GM12878 (cell line): ENCODE results near the gene ACOT13. TPM values are rescaled to one million over a fixed set of nuclear protein-coding genes. Genes with fewer than 3 reads are reported as not detected.
A peak's percentile ranks its signal among the peaks of the same experiment; 100 is the strongest.

Experiments used
- ATAC-seq: fragments of 200-7000 bp; cut with Tn5 transposase; 3 replicates; pipeline ENCODE4 v1.9.1; 2020; ENCODE audit warnings: mild to moderate bottlenecking, moderate library complexity
- BruUV-seq: library from RNA; stranded (reverse); fragments of 400-500 nt; replicated peaks from 2 replicates; lab custom pipeline; 2021; lab: Mats Ljungman, UMichigan
- CTCF ChIA-PET: fragments of 300-600 bp; sonication (Branson Sonifier 250); formaldehyde crosslinking; extraction: SDS; loops from one replicate; lab custom pipeline; 2021; ENCODE audit warnings: inconsistent platforms; lab: Yijun Ruan, JAX
- POLR2A ChIA-PET: fragments of 350-600 bp; formaldehyde crosslinking; extraction: SDS; loops from one replicate; lab custom pipeline; 2021; ENCODE audit warnings: inconsistent platforms; lab: Charles Lee
- RAD21 ChIA-PET: fragments of 300-600 bp; sonication (Branson Sonifier 250); formaldehyde crosslinking; loops from one replicate; lab custom pipeline; 2023; ENCODE audit warnings: antibody characterized with exemption; ENCODE audit not compliant: unreplicated experiment; lab: Charles Lee
- SMC1A ChIA-PET: fragments of 300-600 bp; sonication (Branson Sonifier 250); formaldehyde crosslinking; loops from one replicate; lab custom pipeline; 2023; ENCODE audit not compliant: unreplicated experiment, uncharacterized antibody; lab: Charles Lee
- DNase-seq: peaks from one replicate; pipeline ENCODE4 v3.0.0-alpha.2; 2011; ENCODE audit warnings: low read depth, low spot score
- FAIRE-seq: peaks from 3 replicates; lab custom pipeline; 2011; peaks lifted over from hg19 to GRCh38; lab: Jason Lieb, UNC
- H2AFZ ChIP-seq: 2 replicates; pipeline ENCODE4 v1.6.0; 2011; ENCODE audit warnings: low read depth, low read length, control low read depth; ENCODE audit not compliant: control insufficient read depth
- H3K27ac ChIP-seq: 2 replicates; pipeline ENCODE4 v1.5.1; 2011; ENCODE audit warnings: control low read depth; ENCODE audit not compliant: control insufficient read depth, insufficient read depth
- H3K27me3 ChIP-seq, 2 experiments: replicated peaks in 1 of 2; 2 replicates each; pipeline versions ENCODE4 v1.6.0 to v1.6.1; 2011; ENCODE audit warnings: low read length in 1 of 2; ENCODE audit not compliant: control insufficient read depth in 2 of 2, insufficient read depth in 2 of 2
- H3K36me3 ChIP-seq, 2 experiments: 2 replicates each; pipeline ENCODE4 v1.5.1; 2011; ENCODE audit warnings: low read length in 1 of 2; ENCODE audit not compliant: control insufficient read depth in 2 of 2, insufficient read depth in 2 of 2
- H3K4me1 ChIP-seq: 2 replicates; pipeline ENCODE4 v1.6.1; 2011; ENCODE audit warnings: mild to moderate bottlenecking, low read length, moderate library complexity, mixed read lengths; ENCODE audit not compliant: control insufficient read depth, insufficient read depth
- H3K4me2 ChIP-seq: 2 replicates; pipeline ENCODE4 v1.6.0; 2011; ENCODE audit warnings: control low read depth; ENCODE audit not compliant: control insufficient read depth, insufficient read depth
- H3K4me3 ChIP-seq: fragments of 200-600 bp; sonication (generic); 2 replicates; pipeline ENCODE4 v1.5.1; 2016
- H3K79me2 ChIP-seq: 2 replicates; pipeline ENCODE4 v1.6.0; 2011; ENCODE audit warnings: low read length; ENCODE audit not compliant: control insufficient read depth, insufficient read depth
- H3K9ac ChIP-seq: 2 replicates; pipeline ENCODE4 v1.8.0; 2011; ENCODE audit warnings: low read length, control low read depth, mixed read lengths; ENCODE audit not compliant: control insufficient read depth, insufficient read depth
- H3K9me3 ChIP-seq: replicated peaks from 3 replicates; pipeline ENCODE4 v1.5.1; 2011; ENCODE audit warnings: mild to moderate bottlenecking, low read length; ENCODE audit not compliant: control insufficient read depth, insufficient read depth
- H4K20me1 ChIP-seq: 2 replicates; pipeline ENCODE4 v1.6.0; 2011; ENCODE audit not compliant: control insufficient read depth, insufficient read depth
- BCL3 ChIP-seq: IDR thresholded peaks from 2 replicates; pipeline ENCODE4 v1.6.1; 2011; ENCODE audit warnings: borderline replicate concordance, low read depth, mild to moderate bottlenecking, moderate library complexity, low read length; ENCODE audit not compliant: insufficient read depth, poor library complexity, severe bottlenecking
- BHLHE40 ChIP-seq, 2 experiments: fragments of 450-650 bp in 1 of 2; IDR thresholded peaks; 2 replicates each; pipeline ENCODE4 v1.6.1; 2011 to 2017; ENCODE audit warnings: low read depth in 2 of 2, borderline replicate concordance in 1 of 2, improper control_type of control experiment in 1 of 2, low read length in 1 of 2, mild to moderate bottlenecking in 1 of 2
- CTCF ChIP-seq, 3 experiments: IDR thresholded peaks in 2 of 3; conservative IDR thresholded peaks in 1 of 3; 2 replicates each; pipeline ENCODE4 v1.5.1; 2011; ENCODE audit warnings: low read depth in 3 of 3, low read length in 3 of 3, mild to moderate bottlenecking in 3 of 3, control low read depth in 2 of 3, moderate library complexity in 2 of 3, inconsistent platforms in 1 of 3, mixed read lengths in 1 of 3; ENCODE audit not compliant: control insufficient read depth in 2 of 3, insufficient read depth in 1 of 3; ENCODE audit errors: extremely low read depth in 1 of 3
- FOXM1 ChIP-seq: IDR thresholded peaks from 2 replicates; pipeline ENCODE4 v1.6.1; 2012; ENCODE audit warnings: low read depth, mild to moderate bottlenecking, inconsistent platforms, low read length, moderate library complexity
- JUNB ChIP-seq: IDR thresholded peaks from 2 replicates; pipeline ENCODE4 v1.6.1; 2016; ENCODE audit warnings: antibody characterized with exemption, mild to moderate bottlenecking
- LARP7 ChIP-seq: fragments of 450-650 bp; IDR thresholded peaks from 2 replicates; pipeline ENCODE4 v1.6.1; 2017; ENCODE audit warnings: mild to moderate bottlenecking
- NFIC ChIP-seq: IDR thresholded peaks from 2 replicates; pipeline ENCODE4 v1.6.1; 2012; ENCODE audit warnings: low read depth, mild to moderate bottlenecking, inconsistent platforms, low read length, moderate library complexity
- NR2C1 ChIP-seq: fragments of 450-650 bp; IDR thresholded peaks from 2 replicates; pipeline ENCODE4 v1.6.1; 2017; ENCODE audit warnings: antibody characterized with exemption, mild to moderate bottlenecking, moderate library complexity
- RAD51 ChIP-seq: fragments of 450-650 bp; IDR thresholded peaks from 2 replicates; pipeline ENCODE4 v1.6.1; 2016; ENCODE audit warnings: moderate library complexity, mild to moderate bottlenecking, inconsistent platforms
- SMARCA5 ChIP-seq: fragments of 450-650 bp; IDR thresholded peaks from 2 replicates; pipeline ENCODE4 v1.6.1; 2017; ENCODE audit warnings: mild to moderate bottlenecking
- SRF ChIP-seq, 2 experiments: IDR thresholded peaks; 2 replicates each; pipeline ENCODE4 v1.6.1; 2011; ENCODE audit warnings: low read depth in 2 of 2, low read length in 2 of 2, mild to moderate bottlenecking in 1 of 2, moderate library complexity in 1 of 2
- TAF1 ChIP-seq: IDR thresholded peaks from 2 replicates; pipeline ENCODE4 v1.6.1; 2011; ENCODE audit warnings: mild to moderate bottlenecking, low read depth, low read length, borderline replicate concordance
- WGBS: methylation state at CpG from one replicate; pipeline ENCODE4 v1.1.6; 2016; ENCODE audit warnings: low lambda C conversion rate; ENCODE audit not compliant: insufficient replicate concordance, insufficient coverage; ENCODE audit errors: missing lambda C conversion rate; 5-methylcytosine and 5-hydroxymethylcytosine counted together
- in situ Hi-C: fragments of 300-500 bp; cut with MboI; formaldehyde crosslinking; loops from 9 replicates; pipeline ENCODE4 v1.14.3; 2018; ENCODE audit warnings: mixed read lengths
- intact Hi-C: fragments of 100-400 bp; cut with micrococcal nuclease; formaldehyde crosslinking; loops from one replicate; pipeline ENCODE4 v1.14.2; 2022; ENCODE audit not compliant: unreplicated experiment
- polyA plus RNA-seq, 11 experiments: library from polyadenylated mRNA; depleted of rRNA in 4 of 11; unstranded in 6 of 11; stranded (reverse) in 5 of 11; fragments of >200 nt; fragmentation: Nextera tagmentation in 4 of 11; fragmentation: Illumina TruSeq in 1 of 11; extraction: Ambion mirVana in 4 of 11; extraction: Trizol in 1 of 11; gene quantifications; 1 replicate in 1 of 11; 2 replicates in 10 of 11; pipeline versions ENCODE4 v1.2.1 to v1.2.3, GENCODE V29; 2011 to 2016; ENCODE audit warnings: inconsistent platforms in 2 of 11, missing spikeins in 2 of 11, low read depth in 1 of 11
- total RNA-seq, 4 experiments: library from RNA; depleted of rRNA in 3 of 4; stranded (reverse); fragments of >200 nt in 3 of 4; fragmentation: Illumina TruSeq in 1 of 4; extraction: Trizol in 1 of 4; gene quantifications; 2 replicates each; pipeline versions ENCODE4 v1.2.1 to v1.2.3, GENCODE V29; 2013 to 2021
- TF ChIP-seq, protein P1 (sequence below): IDR thresholded peaks from 2 replicates; pipeline ENCODE4 v1.6.1; 2011; ENCODE audit warnings: low read depth, mild to moderate bottlenecking, low read length, moderate library complexity, borderline replicate concordance; ENCODE audit errors: extremely low read depth

Gene ACOT13
- total and polyA plus RNA-seq, 10 of the 15 experiments (the other 5 are each of a cell fraction or from before 2014, with no cell fraction given), result 6.0 to 60.6 (median 36.6) TPM

- ChIA-PET CTCF (interaction anchor here (0.6 to 2.1 kb wide), 9 partner anchors 10 to 284 kb away, joined by 3 to 10 read pairs (median 4); partner anchors contain the start of gene C6orf62), RAD21 (interaction anchor here (0.9 to 1.9 kb wide), 9 partner anchors 15 to 219 kb away, joined by 3 to 12 read pairs (median 4); partner anchors contain the start of gene C6orf62), POLR2A (interaction anchor here (0.6 to 1.7 kb wide), 6 partner anchors 20 to 36 kb away, joined by 3 to 17 read pairs (median 4); partner anchors contain the start of gene C6orf62), SMC1A (interaction anchor here (0.8 to 1.9 kb wide), 16 partner anchors 10 to 248 kb away, joined by 3 to 17 read pairs (median 4); partner anchors contain the start of genes C6orf62 and GMNN)
- H3K9me3 ChIP-seq, result no peaks in the 10 kb centered on the region
- no peaks in the 10 kb centered on the region for H4K20me1 ChIP-seq
- peak overlapping the region; percentile 66 for H2AFZ ChIP-seq
- H3K27ac ChIP-seq, result peak overlapping the region; percentile 71
- BruUV-seq, result no TSS peak
- DNase-seq (peak; percentile 81), FAIRE-seq (peak; percentile 89), ATAC-seq (peak; percentile 95)
- no peaks in the 10 kb centered on the region for H3K79me2 ChIP-seq
- peaks cover 17% of the 10 kb centered on the region for H3K4me1 ChIP-seq
- WGBS, result 0% methylated on average over 2 of the region's 2 CpGs
- intact Hi-C loops, result loop anchor here (1.0 to 2.0 kb wide), 2 partner anchors 22 to 31 kb away; partner anchors contain the start of gene GMNN
- no peaks in the 10 kb centered on the region for H3K36me3 ChIP-seq
- no peaks in the 10 kb centered on the region for H3K27me3 ChIP-seq
- peak overlapping the region; percentile 16; the same call in 1 of the 2 replicates for H3K4me3 ChIP-seq
- 0 out of 2 replicates have a peak overlapping the region, but pooled peaks have one; percentile 5 for H3K9ac ChIP-seq
- in situ Hi-C loops, result no loop called here
- peak overlapping the region; percentile 73 for H3K4me2 ChIP-seq
- TF ChIP-seq NR2C1 (no peak), CTCF (IDR thresholded peaks at IDR 0.05 in 2 of 3, conservative IDR thresholded peaks at IDR 0.05 in 1 of 3; ENCODE audit: control insufficient read depth in 2 of 3, extremely low read depth in 1 of 3, insufficient read depth in 1 of 3, low read depth in 3 of 3, low read length in 3 of 3) (no peak), BHLHE40 (IDR thresholded peaks at IDR 0.05; ENCODE audit: borderline replicate concordance in 1 of 2, low read depth in 2 of 2, low read length in 1 of 2) (0 out of 4 replicates have a peak, but pooled peaks of 1 of the 2 experiments have one; percentile 23), RAD51 (no peak), NFIC (peak; percentile 85), FOXM1 (peak; percentile 80), LARP7 (no peak), JUNB (peak; percentile 94), SRF (IDR thresholded peaks at IDR 0.05; ENCODE audit: low read depth in 2 of 2, low read length in 2 of 2) (0 out of 4 replicates have a peak, but pooled peaks of 1 of the 2 experiments have one; percentile 43), SMARCA5 (no peak), BCL3 (peak; percentile 1), TAF1 (0 out of 2 replicates have a peak, but pooled peaks have one; percentile 36)
- TF ChIP-seq, protein P1, sequence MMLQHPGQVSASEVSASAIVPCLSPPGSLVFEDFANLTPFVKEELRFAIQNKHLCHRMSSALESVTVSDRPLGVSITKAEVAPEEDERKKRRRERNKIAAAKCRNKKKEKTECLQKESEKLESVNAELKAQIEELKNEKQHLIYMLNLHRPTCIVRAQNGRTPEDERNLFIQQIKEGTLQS, result no peak
Observed at GRCh38 chr6:24743265-24743943, 76.5 kb downstream of the ACOT13 start.
